Measurements from ENCODE around the gene MLN.
A peak's percentile ranks its signal among the peaks of the same experiment; 100 is the strongest.

The MLN gene

DNA sequence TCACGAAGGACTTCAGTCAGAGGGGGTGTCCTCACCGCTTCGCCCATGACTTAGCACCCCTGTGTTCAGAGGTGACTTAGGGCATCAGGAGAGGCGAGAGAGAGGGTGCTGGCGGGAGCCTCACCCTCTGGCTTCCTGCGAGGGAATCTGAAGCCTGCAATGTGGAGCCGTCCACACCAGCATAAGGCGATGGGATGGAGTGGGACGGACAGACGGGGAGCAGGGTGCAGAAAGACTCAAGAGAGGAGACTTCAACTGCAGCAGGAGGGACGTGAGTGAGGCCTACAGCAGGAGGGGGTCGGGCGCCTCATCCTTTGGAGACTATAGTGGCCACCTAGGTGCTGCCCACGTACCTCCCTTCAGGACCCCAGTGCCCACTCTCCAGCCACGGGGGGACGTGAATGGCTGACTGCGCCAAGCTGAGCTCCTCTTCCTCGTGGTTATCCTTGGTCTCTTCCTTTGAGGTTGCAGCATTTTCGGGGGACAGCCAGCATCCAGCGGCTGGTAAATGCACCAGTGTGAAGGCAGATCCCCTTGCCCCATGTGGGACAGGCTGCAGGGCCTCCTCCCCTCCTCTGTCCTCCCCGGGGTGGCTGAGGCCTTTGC is 26.9 kb upstream of the MLN start:
- TF ChIP-seq, protein P1, sequence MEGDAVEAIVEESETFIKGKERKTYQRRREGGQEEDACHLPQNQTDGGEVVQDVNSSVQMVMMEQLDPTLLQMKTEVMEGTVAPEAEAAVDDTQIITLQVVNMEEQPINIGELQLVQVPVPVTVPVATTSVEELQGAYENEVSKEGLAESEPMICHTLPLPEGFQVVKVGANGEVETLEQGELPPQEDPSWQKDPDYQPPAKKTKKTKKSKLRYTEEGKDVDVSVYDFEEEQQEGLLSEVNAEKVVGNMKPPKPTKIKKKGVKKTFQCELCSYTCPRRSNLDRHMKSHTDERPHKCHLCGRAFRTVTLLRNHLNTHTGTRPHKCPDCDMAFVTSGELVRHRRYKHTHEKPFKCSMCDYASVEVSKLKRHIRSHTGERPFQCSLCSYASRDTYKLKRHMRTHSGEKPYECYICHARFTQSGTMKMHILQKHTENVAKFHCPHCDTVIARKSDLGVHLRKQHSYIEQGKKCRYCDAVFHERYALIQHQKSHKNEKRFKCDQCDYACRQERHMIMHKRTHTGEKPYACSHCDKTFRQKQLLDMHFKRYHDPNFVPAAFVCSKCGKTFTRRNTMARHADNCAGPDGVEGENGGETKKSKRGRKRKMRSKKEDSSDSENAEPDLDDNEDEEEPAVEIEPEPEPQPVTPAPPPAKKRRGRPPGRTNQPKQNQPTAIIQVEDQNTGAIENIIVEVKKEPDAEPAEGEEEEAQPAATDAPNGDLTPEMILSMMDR (IDR thresholded peaks at IDR 0.05; ENCODE audit: low read depth, low read length): no peak
- Histone ChIP-seq H3K4me3 (ENCODE audit: low read depth, low read length) (no peak overlapping the region), H3K27me3 (no peaks in the 10 kb centered on the region), H3K9me3 (no peaks in the 10 kb centered on the region), H3K36me3 (no peaks in the 10 kb centered on the region), H3K4me1 (peaks cover 32% of the 10 kb centered on the region)
- no peak for DNase-seq

GRCh38 chr6:33828764-33829731 is 25.2 kb upstream of the MLN start:
- peak; percentile 50 for DNase-seq
- H3K9me3 ChIP-seq: no peaks in the 10 kb centered on the region
- no peak overlapping the region for H3K4me3 ChIP-seq (ENCODE audit: low read depth, low read length)
- peaks cover 20% of the 10 kb centered on the region for H3K4me1 ChIP-seq
- H3K36me3 ChIP-seq: no peaks in the 10 kb centered on the region
- no peaks in the 10 kb centered on the region for H3K27me3 ChIP-seq
- TF ChIP-seq, protein P1 (IDR thresholded peaks at IDR 0.05; ENCODE audit: low read depth, low read length): no peak

DNA sequence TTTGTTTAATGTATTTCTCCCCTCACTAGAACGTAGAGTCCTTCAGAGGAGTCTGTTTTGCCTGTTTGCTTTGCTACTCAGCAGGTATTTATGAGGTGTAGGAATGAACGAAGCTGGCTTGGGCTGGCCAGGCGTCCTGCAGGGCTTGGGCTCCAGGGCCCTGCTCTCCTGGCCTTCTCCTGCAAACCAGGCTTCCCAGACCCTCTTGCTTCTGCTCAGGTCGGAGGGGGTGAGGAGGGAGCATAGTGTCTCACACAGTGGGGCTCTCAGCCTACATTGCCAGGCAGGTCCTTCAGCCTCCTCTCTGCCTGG is 24.6 kb upstream of the MLN start:
- TF ChIP-seq, protein P1 (IDR thresholded peaks at IDR 0.05; ENCODE audit: low read depth, low read length): no peak
- peaks cover 18% of the 10 kb centered on the region for H3K4me1 ChIP-seq

DNA sequence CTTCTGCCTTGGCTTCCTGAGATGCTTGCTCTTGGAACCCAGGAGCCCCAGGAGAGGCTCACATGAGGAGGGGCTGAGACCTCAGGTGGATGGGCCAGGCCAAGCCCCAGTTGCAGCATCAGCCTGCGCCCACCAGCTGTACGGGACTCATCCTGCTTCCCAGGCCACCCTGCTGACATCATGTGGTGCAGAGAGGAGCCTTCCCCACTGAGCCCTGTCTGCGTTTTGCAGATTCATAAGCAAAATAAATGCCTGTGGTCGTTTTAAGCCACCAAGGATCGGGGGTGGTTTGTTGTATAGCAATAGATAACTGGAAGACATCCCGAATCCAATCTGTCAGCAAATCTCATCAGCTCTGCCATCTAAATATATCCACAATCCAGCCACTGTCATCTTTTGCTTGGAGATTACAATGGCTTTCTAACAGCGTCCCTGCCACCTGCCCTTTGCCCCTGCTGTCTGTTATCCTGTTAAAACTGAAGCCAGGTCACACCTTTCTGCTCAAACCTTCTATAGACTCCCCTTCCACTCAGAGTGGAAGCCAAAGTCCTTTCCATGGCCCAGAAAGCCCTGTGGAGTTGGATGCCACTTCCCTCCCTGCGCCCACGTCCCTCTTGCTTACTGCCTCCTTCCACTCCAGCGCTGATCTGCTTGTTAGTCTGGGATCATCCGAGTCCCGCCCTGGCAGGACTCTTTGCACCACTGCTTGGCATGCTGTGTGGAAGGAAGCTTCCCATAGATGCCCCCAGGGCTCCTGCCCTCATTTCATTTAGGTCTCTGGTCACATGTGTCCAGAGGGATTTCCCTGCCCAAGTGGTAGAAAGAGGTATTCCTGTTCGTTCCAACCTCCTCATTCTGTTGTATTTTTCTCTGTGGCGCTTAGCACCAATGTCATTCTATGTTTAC is 24.0 kb upstream of the MLN start:
- no peak for DNase-seq
- H3K4me3 ChIP-seq (ENCODE audit: low read depth, low read length): no peak overlapping the region
- no peaks in the 10 kb centered on the region for H3K9me3 ChIP-seq
- H3K36me3 ChIP-seq: no peaks in the 10 kb centered on the region
- H3K4me1 ChIP-seq: peaks cover 22% of the 10 kb centered on the region
- TF ChIP-seq, protein P1 (IDR thresholded peaks at IDR 0.05; ENCODE audit: low read depth, low read length): no peak
- H3K27me3 ChIP-seq: no peaks in the 10 kb centered on the region

More for the DNA sequence above, 24.6 kb upstream of the MLN start:
- DNase-seq: no peak
- no peaks in the 10 kb centered on the region for H3K27me3 ChIP-seq
- no peak overlapping the region for H3K4me3 ChIP-seq (ENCODE audit: low read depth, low read length)
- H3K9me3 ChIP-seq: no peaks in the 10 kb centered on the region
- H3K36me3 ChIP-seq: no peaks in the 10 kb centered on the region

DNA sequence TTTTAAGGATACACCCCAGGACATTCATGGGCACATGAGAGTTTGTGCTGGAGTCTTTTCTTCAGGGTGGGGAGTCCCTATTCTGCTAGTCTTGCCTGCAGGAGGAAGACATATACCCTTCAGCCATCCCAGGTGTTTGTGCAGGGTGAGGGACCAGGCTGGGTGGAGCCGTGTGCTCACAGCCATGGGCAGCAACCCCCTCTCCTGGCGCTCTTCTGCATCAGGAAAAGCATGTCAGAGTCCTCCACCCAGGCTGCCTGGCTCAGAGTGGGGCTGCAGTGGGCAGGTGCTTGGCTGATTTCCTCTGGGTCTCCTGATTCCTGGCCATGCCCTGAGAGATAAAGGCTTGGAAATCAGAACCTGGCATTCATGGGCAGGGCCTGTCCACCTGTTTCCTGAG is 22.7 kb upstream of the MLN start:
- no peaks in the 10 kb centered on the region for H3K36me3 ChIP-seq
- H3K27me3 ChIP-seq: no peaks in the 10 kb centered on the region
- TF ChIP-seq, protein P1 (IDR thresholded peaks at IDR 0.05; ENCODE audit: low read depth, low read length): peak; percentile 12; the same call in 1 of the 2 replicates
- no peak for DNase-seq
- H3K9me3 ChIP-seq: no peaks in the 10 kb centered on the region
- H3K4me3 ChIP-seq (ENCODE audit: low read depth, low read length): no peak overlapping the region
- H3K4me1 ChIP-seq: peaks cover 23% of the 10 kb centered on the region
